Astrocyte (in vitro differentiated cells and primary cell): Measurements from ENCODE around the gene MROH2B.

Source experiments
- CTCF ChIP-seq: IDR thresholded peaks from 2 replicates; pipeline ENCODE4 v1.5.1; 2011; ENCODE audit warnings: low read depth, mild to moderate bottlenecking, inconsistent platforms, low read length, moderate library complexity; ENCODE audit not compliant: insufficient read depth
- EZH2 ChIP-seq: IDR thresholded peaks from 2 replicates; pipeline ENCODE4 v1.6.1; 2012; ENCODE audit warnings: mild to moderate bottlenecking, low read length, inconsistent platforms; ENCODE audit not compliant: insufficient read depth

GRCh38 chr5:40991168-40991980, 79.8 kb downstream of the MROH2B start:
- TF ChIP-seq CTCF (no peak), EZH2 (no peak)
